NB4 (cell line): ENCODE results near the gene PLA2G4B.

Experiments
- MYC ChIP-seq: IDR thresholded peaks from 2 replicates; pipeline ENCODE4 v1.6.1; 2011; ENCODE audit warnings: low read depth, low read length
- POLR2A ChIP-seq: IDR thresholded peaks from 2 replicates; pipeline ENCODE4 v1.6.1; 2011; ENCODE audit warnings: mild to moderate bottlenecking; ENCODE audit not compliant: insufficient read length; ENCODE audit errors: extremely low read depth
- TF ChIP-seq, protein P1 (sequence below): IDR thresholded peaks from one replicate; pipeline ENCODE4 v1.5.1; 2012; ENCODE audit warnings: low read depth, low read length
- TF ChIP-seq, protein P2 (sequence below): IDR thresholded peaks from 2 replicates; pipeline ENCODE4 v1.6.1; 2011; ENCODE audit warnings: low read depth, low read length

DNA sequence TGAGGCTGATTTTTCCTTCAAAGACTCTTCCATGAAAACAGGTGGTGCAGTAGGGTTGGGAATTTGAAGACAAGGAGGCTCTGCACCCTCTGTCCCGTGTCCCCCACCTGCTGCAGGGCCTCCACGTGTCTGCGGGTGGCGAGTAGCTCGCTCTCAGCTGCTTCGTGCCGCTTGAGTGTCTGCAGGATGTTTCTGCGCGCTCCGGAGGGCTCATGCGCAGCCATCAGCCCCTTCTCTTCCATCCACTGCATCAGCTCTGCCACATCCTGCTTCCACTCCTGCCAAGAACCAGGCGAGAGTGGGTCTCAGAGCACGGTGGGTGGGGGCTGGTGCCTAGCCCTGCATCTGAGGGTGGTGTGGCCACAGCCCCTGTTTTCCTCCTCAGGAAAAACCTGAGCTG, 37.4 kb downstream of the PLA2G4B start:
- TF ChIP-seq, protein P1, sequence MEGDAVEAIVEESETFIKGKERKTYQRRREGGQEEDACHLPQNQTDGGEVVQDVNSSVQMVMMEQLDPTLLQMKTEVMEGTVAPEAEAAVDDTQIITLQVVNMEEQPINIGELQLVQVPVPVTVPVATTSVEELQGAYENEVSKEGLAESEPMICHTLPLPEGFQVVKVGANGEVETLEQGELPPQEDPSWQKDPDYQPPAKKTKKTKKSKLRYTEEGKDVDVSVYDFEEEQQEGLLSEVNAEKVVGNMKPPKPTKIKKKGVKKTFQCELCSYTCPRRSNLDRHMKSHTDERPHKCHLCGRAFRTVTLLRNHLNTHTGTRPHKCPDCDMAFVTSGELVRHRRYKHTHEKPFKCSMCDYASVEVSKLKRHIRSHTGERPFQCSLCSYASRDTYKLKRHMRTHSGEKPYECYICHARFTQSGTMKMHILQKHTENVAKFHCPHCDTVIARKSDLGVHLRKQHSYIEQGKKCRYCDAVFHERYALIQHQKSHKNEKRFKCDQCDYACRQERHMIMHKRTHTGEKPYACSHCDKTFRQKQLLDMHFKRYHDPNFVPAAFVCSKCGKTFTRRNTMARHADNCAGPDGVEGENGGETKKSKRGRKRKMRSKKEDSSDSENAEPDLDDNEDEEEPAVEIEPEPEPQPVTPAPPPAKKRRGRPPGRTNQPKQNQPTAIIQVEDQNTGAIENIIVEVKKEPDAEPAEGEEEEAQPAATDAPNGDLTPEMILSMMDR = no peak
- TF ChIP-seq MYC (no peak), POLR2A (no peak)
- TF ChIP-seq, protein P2, sequence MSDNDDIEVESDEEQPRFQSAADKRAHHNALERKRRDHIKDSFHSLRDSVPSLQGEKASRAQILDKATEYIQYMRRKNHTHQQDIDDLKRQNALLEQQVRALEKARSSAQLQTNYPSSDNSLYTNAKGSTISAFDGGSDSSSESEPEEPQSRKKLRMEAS = no peak
